Measurements from ENCODE around the gene PAPLN. TPM values are rescaled to one million over a fixed set of nuclear protein-coding genes. Genes with fewer than 3 reads are reported as not detected.

Gene PAPLN
- total and polyA plus RNA-seq, 2 experiments from 2014 or later, result 7.6 to 13.4 TPM

DNA sequence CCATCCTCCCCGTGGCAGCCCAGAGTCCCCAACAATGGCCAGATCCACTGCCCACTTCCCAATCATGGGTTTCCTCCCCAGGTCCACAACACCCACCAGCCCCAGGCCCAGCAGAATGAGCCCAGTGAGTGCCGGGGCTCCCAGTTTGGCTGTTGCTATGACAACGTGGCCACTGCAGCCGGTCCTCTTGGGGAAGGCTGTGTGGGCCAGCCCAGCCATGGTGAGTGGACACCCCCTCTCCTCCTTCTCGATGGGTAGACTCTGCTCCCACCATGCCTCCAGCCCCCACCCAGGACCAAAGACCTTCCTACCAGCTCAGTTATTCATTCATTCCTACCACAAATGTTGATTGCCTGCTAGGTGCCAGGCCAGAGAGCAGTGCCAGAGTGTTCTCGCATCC, 23.8 kb downstream of the PAPLN start:
- Histone ChIP-seq H3K36me3 (replicated peaks; ENCODE audit: insufficient read depth, low read depth) (no peaks in the 10 kb centered on the region), H3K4me3 (no peak overlapping the region), H3K27ac (no peak overlapping the region), H3K9me2 (replicated peaks; ENCODE audit: insufficient read depth) (no peaks in the 10 kb centered on the region), H3K79me2 (no peaks in the 10 kb centered on the region), H3K4me2 (no peak overlapping the region), H4K20me1 (ENCODE audit: insufficient read depth, poor library complexity, severe bottlenecking) (no peaks in the 10 kb centered on the region), H3K27me3 (no peaks in the 10 kb centered on the region), H3K4me1 (ENCODE audit: insufficient read depth) (no peaks in the 10 kb centered on the region), H2AFZ (no peak overlapping the region), H3K9me3 (ENCODE audit: low read depth) (no peaks in the 10 kb centered on the region)
- TF ChIP-seq EZH2phosphoT487 (IDR thresholded peaks at IDR 0.05; ENCODE audit: low read depth, severe bottlenecking, unreplicated experiment), result no peak
- TF ChIP-seq, protein P1, sequence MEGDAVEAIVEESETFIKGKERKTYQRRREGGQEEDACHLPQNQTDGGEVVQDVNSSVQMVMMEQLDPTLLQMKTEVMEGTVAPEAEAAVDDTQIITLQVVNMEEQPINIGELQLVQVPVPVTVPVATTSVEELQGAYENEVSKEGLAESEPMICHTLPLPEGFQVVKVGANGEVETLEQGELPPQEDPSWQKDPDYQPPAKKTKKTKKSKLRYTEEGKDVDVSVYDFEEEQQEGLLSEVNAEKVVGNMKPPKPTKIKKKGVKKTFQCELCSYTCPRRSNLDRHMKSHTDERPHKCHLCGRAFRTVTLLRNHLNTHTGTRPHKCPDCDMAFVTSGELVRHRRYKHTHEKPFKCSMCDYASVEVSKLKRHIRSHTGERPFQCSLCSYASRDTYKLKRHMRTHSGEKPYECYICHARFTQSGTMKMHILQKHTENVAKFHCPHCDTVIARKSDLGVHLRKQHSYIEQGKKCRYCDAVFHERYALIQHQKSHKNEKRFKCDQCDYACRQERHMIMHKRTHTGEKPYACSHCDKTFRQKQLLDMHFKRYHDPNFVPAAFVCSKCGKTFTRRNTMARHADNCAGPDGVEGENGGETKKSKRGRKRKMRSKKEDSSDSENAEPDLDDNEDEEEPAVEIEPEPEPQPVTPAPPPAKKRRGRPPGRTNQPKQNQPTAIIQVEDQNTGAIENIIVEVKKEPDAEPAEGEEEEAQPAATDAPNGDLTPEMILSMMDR (IDR thresholded peaks at IDR 0.05; ENCODE audit: poor library complexity), result no peak
- TF ChIP-seq EZH2 (IDR thresholded peaks at IDR 0.05; ENCODE audit: borderline replicate concordance), result no peak
- 83% methylated on average over 6 of the region's 6 CpGs for WGBS (ENCODE audit: low lambda C conversion rate, missing lambda C conversion rate)
- DNase-seq (ENCODE audit: low spot score), result no peak

DNA sequence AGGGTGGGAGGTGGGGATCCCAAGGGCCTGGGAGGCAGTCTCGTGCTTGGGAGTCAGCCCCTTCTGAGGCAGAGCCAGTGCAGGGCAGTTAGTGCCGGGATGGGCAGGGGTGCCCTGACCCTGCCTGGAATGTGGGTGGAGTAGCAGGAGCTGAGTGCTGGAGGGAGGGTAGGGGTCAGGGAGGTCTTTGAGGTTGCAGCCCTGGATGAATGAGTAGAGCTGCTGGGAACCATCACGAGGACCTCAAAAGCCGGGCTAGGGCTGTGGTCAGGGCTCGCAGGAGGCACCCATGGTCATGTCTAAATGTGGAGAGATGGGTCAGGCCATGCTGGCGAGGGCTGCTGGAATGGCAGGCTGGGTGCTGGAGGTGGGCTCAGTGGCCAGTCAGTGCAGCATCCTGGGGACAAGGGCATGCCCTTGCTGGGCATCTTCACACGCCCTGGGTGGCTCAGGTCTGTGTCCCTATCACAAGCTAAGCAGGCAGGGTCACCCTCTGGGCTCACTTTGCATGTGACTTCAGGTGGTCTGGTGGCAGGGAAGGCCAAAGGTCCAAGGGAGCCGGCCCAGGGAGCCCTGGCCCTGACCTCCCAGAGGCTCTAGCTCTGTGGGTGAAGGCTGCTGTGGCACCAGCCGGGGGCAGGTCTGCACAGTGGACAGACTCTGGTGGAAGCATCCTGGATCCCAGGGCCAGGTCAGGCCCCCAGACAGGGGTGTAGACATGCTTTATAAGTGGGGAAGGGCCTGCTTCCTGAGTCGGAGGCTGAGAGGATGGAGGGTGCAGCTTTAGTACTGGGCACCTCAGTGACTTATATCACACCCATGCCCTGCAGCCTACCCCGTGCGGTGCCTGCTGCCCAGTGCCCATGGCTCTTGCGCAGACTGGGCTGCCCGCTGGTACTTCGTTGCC, 24.5 kb downstream of the PAPLN start:
- no peak for DNase-seq (ENCODE audit: low spot score)
- Histone ChIP-seq H3K4me2 (no peak overlapping the region), H3K27ac (no peak overlapping the region), H3K9me2 (replicated peaks; ENCODE audit: insufficient read depth) (no peaks in the 10 kb centered on the region), H3K79me2 (no peaks in the 10 kb centered on the region), H2AFZ (no peak overlapping the region), H3K4me3 (no peak overlapping the region), H4K20me1 (ENCODE audit: insufficient read depth, poor library complexity, severe bottlenecking) (no peaks in the 10 kb centered on the region), H3K4me1 (ENCODE audit: insufficient read depth) (no peaks in the 10 kb centered on the region), H3K36me3 (replicated peaks; ENCODE audit: insufficient read depth, low read depth) (no peaks in the 10 kb centered on the region), H3K27me3 (no peaks in the 10 kb centered on the region), H3K9me3 (ENCODE audit: low read depth) (no peaks in the 10 kb centered on the region)
- TF ChIP-seq, protein P1 (IDR thresholded peaks at IDR 0.05; ENCODE audit: poor library complexity), result no peak
- TF ChIP-seq EZH2phosphoT487 (IDR thresholded peaks at IDR 0.05; ENCODE audit: low read depth, severe bottlenecking, unreplicated experiment), result no peak
- TF ChIP-seq EZH2 (IDR thresholded peaks at IDR 0.05; ENCODE audit: borderline replicate concordance), result no peak
- WGBS (ENCODE audit: low lambda C conversion rate, missing lambda C conversion rate), result 96% methylated on average over 15 of the region's 15 CpGs

DNA sequence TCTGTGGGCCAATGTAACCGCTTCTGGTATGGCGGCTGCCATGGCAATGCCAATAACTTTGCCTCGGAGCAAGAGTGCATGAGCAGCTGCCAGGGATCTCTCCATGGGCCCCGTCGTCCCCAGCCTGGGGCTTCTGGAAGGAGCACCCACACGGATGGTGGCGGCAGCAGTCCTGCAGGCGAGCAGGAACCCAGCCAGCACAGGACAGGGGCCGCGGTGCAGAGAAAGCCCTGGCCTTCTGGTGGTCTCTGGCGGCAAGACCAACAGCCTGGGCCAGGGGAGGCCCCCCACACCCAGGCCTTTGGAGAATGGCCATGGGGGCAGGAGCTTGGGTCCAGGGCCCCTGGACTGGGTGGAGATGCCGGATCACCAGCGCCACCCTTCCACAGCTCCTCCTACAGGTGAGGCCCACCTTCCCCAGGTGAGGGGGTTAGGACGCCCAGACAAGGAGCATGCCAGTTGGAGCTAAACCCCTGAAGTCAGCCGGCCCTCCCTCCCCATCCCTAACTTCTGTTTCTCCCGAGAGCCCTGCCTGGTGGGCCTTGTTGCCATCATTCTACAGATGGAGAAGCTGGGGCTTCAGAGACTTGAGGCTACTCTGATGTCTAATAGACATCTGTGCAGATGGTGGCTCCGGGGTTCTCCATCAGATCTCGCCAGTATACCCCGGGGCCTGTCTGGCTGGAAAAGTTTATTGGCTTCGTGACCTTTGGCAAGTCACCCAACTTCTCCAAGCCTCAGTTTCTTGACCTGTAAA, 25.3 kb downstream of the PAPLN start:
- H3K36me3 ChIP-seq (replicated peaks; ENCODE audit: insufficient read depth, low read depth), result no peaks in the 10 kb centered on the region
- no peaks in the 10 kb centered on the region for H4K20me1 ChIP-seq (ENCODE audit: insufficient read depth, poor library complexity, severe bottlenecking)
- no peak overlapping the region for H3K4me3 ChIP-seq
- H3K27ac ChIP-seq, result no peak overlapping the region
- H3K27me3 ChIP-seq, result no peaks in the 10 kb centered on the region
- no peaks in the 10 kb centered on the region for H3K4me1 ChIP-seq (ENCODE audit: insufficient read depth)
- H3K9me2 ChIP-seq (replicated peaks; ENCODE audit: insufficient read depth), result no peaks in the 10 kb centered on the region
- 94% methylated on average over 20 of the region's 20 CpGs for WGBS (ENCODE audit: low lambda C conversion rate, missing lambda C conversion rate)
- H3K9me3 ChIP-seq (ENCODE audit: low read depth), result no peaks in the 10 kb centered on the region
- no peak overlapping the region for H2AFZ ChIP-seq
- H3K4me2 ChIP-seq, result no peak overlapping the region
- TF ChIP-seq EZH2phosphoT487 (IDR thresholded peaks at IDR 0.05; ENCODE audit: low read depth, severe bottlenecking, unreplicated experiment) (no peak), EZH2 (IDR thresholded peaks at IDR 0.05; ENCODE audit: borderline replicate concordance) (no peak)
- TF ChIP-seq, protein P1 (IDR thresholded peaks at IDR 0.05; ENCODE audit: poor library complexity), result no peak
- no peaks in the 10 kb centered on the region for H3K79me2 ChIP-seq
- no peak for DNase-seq (ENCODE audit: low spot score)

All from hepatocyte (in vitro differentiated cells).